HG03575 (cell line): ENCODE results near the gene PASK.

Experiments used
- ATAC-seq: cut with Tn5 transposase; IDR thresholded peaks from one replicate; pipeline ENCODE4 v1.9.1; 2021; ENCODE audit not compliant: unreplicated experiment, insufficient number of reproducible peaks, low FRiP score; ENCODE audit errors: extremely low read depth

Gene PASK

GRCh38 chr2:241150660-241151530 lies 1.6 kb upstream of the PASK start:
- ATAC-seq: no peak

- peak; percentile 45 for ATAC-seq
These were observed 820 bp upstream of the PASK start, which contains the start of gene PPP1R7 for GRCh38 chr2:241149925-241150659. Gene PPP1R7 (plus strand): TSS chr2:241150467. CDS start chr2:241150496, 29 bp downstream.

GRCh38 chr2:241149675-241149924 lies 328 bp upstream of the PASK start:
- ATAC-seq: no peak

GRCh38 chr2:241148239-241148638 lies 1.0 kb downstream of the PASK start:
- ATAC-seq: no peak

- no peak for ATAC-seq
These were observed 1.9 kb downstream of the PASK start for GRCh38 chr2:241147336-241147735.

- ATAC-seq: no peak
These were observed 3.0 kb downstream of the PASK start for GRCh38 chr2:241146286-241146685.

GRCh38 chr2:241142593-241142992 lies 6.7 kb downstream of the PASK start:
- no peak for ATAC-seq

- no peak for ATAC-seq
These were observed 7.2 kb downstream of the PASK start for GRCh38 chr2:241142063-241142462.

- ATAC-seq: no peak
These were observed 8.0 kb downstream of the PASK start for GRCh38 chr2:241141214-241141770.

GRCh38 chr2:241140445-241140840 lies 8.8 kb downstream of the PASK start:
- ATAC-seq: no peak

- ATAC-seq: no peak
These were observed 9.5 kb downstream of the PASK start for GRCh38 chr2:241139531-241140444.

- ATAC-seq: no peak
These were observed 10.8 kb downstream of the PASK start for GRCh38 chr2:241138471-241138870.

GRCh38 chr2:241137276-241138190 lies 11.7 kb downstream of the PASK start:
- no peak for ATAC-seq

GRCh38 chr2:241136661-241137260 lies 12.5 kb downstream of the PASK start:
- ATAC-seq: no peak

- ATAC-seq: no peak
These were observed 13.1 kb downstream of the PASK start for GRCh38 chr2:241136191-241136590.

- no peak for ATAC-seq
These were observed 13.5 kb downstream of the PASK start for GRCh38 chr2:241135737-241136136.

- no peak for ATAC-seq
These were observed 14.6 kb downstream of the PASK start for GRCh38 chr2:241134711-241135110.

- no peak for ATAC-seq
These were observed 15.8 kb downstream of the PASK start for GRCh38 chr2:241133436-241133820.
